Peyer's patch (tissue), 4 donors: Measurements from ENCODE around the gene COX7B2.

Experiments
- CTCF ChIP-seq, 6 experiments: fragments of 450-650 bp in 4 of 6; fragments of 200-600 bp in 2 of 6; sonication (generic) in 1 of 6; IDR thresholded peaks; one replicate each; pipeline ENCODE4 v1.5.1; 2017 to 2019; ENCODE audit warnings: antibody characterized with exemption in 6 of 6, mild to moderate bottlenecking in 3 of 6, moderate library complexity in 1 of 6
- POLR2A ChIP-seq, 2 donors: fragments of 450-650 bp; IDR thresholded peaks; one replicate each; pipeline ENCODE4 v1.5.1; 2017; ENCODE audit warnings: antibody characterized with exemption in 2 of 2, mild to moderate bottlenecking in 2 of 2, moderate library complexity in 2 of 2

GRCh38 chr4:46952451-46952850 lies 43.4 kb upstream of the COX7B2 start:
- TF ChIP-seq CTCF (IDR thresholded peaks at IDR 0.05) (no peak), POLR2A (IDR thresholded peaks at IDR 0.05) (no peak)
